ENCODE data around the gene APOBEC3C.
"Not testable (repeated sequence)": the region's sequence is repeated elsewhere in the genome, so short reads cannot be mapped to it uniquely, and the experiment has no call there.

APOBEC3C gene

GRCh38 chr22:38986629-38987028, 27.4 kb upstream of the APOBEC3C start:
- Histone ChIP-seq H3K27ac (replicated peaks) (no peak overlapping the region), H3K4me3 (replicated peaks; ENCODE audit: insufficient read depth, low read length) (no peak overlapping the region), H3K27me3 (ENCODE audit: insufficient read depth, poor library complexity, severe bottlenecking) (no peaks in the 10 kb centered on the region)
- no peak for DNase-seq (ENCODE audit: low read depth in 1 of 2, low spot score in 1 of 2)
- TF ChIP-seq REST (IDR thresholded peaks at IDR 0.05; ENCODE audit: insufficient replicate concordance, low read depth) (no peak), CTCF (IDR thresholded peaks at IDR 0.05; ENCODE audit: insufficient read depth, low read length) (no peak), GABPA (IDR thresholded peaks at IDR 0.05; ENCODE audit: low read depth) (no peak), POLR2AphosphoS5 (IDR thresholded peaks at IDR 0.05; ENCODE audit: low read depth) (no peak)

- TF ChIP-seq POLR2AphosphoS5 (IDR thresholded peaks at IDR 0.05; ENCODE audit: low read depth) (no peak), CTCF (IDR thresholded peaks at IDR 0.05; ENCODE audit: insufficient read depth, low read length) (no peak), SPI1 (IDR thresholded peaks at IDR 0.05; ENCODE audit: borderline replicate concordance, low read depth) (no peak), REST (IDR thresholded peaks at IDR 0.05; ENCODE audit: insufficient replicate concordance, low read depth) (no peak), GABPA (IDR thresholded peaks at IDR 0.05; ENCODE audit: low read depth) (no peak)
- H3K27ac ChIP-seq (replicated peaks): no peak overlapping the region
These were observed 26.7 kb upstream of the APOBEC3C start for GRCh38 chr22:38987171-38987895.

GRCh38 chr22:38989466-38989865, 24.6 kb upstream of the APOBEC3C start:
- H3K27me3 ChIP-seq (ENCODE audit: insufficient read depth, poor library complexity, severe bottlenecking): no peaks in the 10 kb centered on the region
- H3K27ac ChIP-seq (replicated peaks): no peak overlapping the region
- no peak for TF ChIP-seq GABPA (IDR thresholded peaks at IDR 0.05; ENCODE audit: low read depth)
- no peak for TF ChIP-seq CTCF (IDR thresholded peaks at IDR 0.05; ENCODE audit: insufficient read depth, low read length)
- TF ChIP-seq REST (IDR thresholded peaks at IDR 0.05; ENCODE audit: insufficient replicate concordance, low read depth): no peak
- no peak for TF ChIP-seq POLR2AphosphoS5 (IDR thresholded peaks at IDR 0.05; ENCODE audit: low read depth)
- no peak for TF ChIP-seq SPI1 (IDR thresholded peaks at IDR 0.05; ENCODE audit: borderline replicate concordance, low read depth)
- no peak overlapping the region for H3K4me3 ChIP-seq (replicated peaks; ENCODE audit: insufficient read depth, low read length)
- DNase-seq (ENCODE audit: low read depth in 1 of 2, low spot score in 1 of 2): no peak

More at GRCh38 chr22:38987171-38987895, 26.7 kb upstream of the APOBEC3C start:
- H3K4me3 ChIP-seq (replicated peaks; ENCODE audit: insufficient read depth, low read length): no peak overlapping the region
- no peak for DNase-seq (ENCODE audit: low read depth in 1 of 2, low spot score in 1 of 2)
- no peaks in the 10 kb centered on the region for H3K27me3 ChIP-seq (ENCODE audit: insufficient read depth, poor library complexity, severe bottlenecking)

GRCh38 chr22:38992871-38993371, 21.1 kb upstream of the APOBEC3C start:
- not testable (repeated sequence) for DNase-seq (ENCODE audit: low read depth in 1 of 2, low spot score in 1 of 2); H3K27ac ChIP-seq (replicated peaks); H3K4me3 ChIP-seq (replicated peaks; ENCODE audit: insufficient read depth, low read length); H3K27me3 ChIP-seq (ENCODE audit: insufficient read depth, poor library complexity, severe bottlenecking)

All from HL-60 (cell line).